Suppressor macrophage treated with lipopolysaccharide for 1 hour (primary cell): ENCODE measurements around the gene SCAANT1.

Source experiments
- DNase-seq, 3 donors: peaks; one replicate each; pipeline ENCODE4 v3.0.0-alpha.2; 2020 to 2022

SCAANT1 gene

DNA sequence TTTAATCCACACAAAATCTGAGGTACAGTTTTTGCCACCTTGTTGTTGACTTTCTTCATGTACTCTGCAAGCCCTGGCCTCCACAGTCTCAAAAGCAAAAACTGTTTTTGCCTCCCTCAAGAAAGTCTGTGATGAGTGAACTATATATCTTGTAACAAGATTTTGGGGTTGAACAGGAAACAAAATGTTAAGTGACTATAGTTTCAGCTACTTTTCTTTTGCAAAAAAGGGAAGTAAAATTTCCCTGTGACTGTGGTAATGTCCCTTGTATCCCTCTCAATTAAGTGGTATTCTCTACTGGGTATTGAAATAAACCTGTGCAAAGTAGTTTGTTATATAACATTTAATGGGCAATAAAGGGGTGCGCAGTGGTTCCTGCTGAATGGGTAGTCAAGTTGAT lies 21.3 kb upstream of the SCAANT1 start:
- DNase-seq: peak; percentile 29 to 75 (median 68)

DNA sequence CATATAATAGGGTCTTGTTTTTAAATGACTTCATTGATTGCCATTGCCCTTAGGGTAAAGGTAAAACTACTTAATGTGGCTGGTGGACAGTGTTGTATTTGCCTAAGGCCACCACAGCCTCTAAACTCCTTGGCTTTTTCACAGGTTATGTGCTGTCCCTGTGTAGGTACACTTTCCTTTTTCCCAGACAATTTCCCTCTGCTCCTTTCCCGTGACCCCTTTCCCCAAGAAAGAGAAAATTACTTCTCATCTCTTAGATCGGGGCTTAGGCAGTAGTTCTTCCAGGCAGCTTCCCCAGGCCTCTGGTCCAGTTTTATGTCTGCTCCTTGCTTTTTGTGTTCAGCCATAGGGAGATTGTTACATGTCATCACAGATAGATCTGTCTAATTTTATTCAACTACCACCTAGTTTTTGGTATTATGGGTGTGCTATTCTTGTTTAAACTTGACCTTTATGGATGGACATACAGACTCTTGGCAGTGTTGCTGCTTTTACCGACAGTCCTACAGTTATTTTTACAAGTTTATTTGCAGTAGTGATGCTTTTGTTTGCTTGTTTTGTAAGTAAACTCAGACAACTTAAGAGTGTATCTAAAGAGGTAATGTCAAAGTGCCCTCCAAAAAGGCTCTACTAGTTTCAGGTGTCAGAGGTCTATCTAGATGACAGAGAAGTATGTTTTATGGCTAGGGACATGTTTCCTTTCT lies 20.5 kb upstream of the SCAANT1 start:
- DNase-seq: no peak

DNA sequence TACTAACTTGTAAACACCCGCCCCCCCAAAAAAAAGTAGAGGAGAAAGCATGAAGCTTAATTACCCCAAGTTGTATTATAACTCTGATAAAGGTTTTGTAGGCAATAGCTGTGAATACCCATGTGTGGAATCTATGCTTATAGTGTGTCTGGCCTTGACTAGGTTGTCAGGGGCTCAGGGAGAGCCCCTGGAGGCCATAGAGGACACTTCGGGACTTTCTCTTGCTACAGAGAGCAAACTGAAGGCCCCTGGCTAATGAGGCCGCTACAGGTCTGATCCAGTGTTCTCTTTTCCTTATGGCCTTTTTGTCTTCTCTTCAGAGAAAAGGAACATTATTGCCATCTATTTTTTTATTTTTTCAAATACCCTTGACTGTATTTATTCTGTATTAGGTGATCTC lies 19.1 kb upstream of the SCAANT1 start:
- no peak for DNase-seq

DNA sequence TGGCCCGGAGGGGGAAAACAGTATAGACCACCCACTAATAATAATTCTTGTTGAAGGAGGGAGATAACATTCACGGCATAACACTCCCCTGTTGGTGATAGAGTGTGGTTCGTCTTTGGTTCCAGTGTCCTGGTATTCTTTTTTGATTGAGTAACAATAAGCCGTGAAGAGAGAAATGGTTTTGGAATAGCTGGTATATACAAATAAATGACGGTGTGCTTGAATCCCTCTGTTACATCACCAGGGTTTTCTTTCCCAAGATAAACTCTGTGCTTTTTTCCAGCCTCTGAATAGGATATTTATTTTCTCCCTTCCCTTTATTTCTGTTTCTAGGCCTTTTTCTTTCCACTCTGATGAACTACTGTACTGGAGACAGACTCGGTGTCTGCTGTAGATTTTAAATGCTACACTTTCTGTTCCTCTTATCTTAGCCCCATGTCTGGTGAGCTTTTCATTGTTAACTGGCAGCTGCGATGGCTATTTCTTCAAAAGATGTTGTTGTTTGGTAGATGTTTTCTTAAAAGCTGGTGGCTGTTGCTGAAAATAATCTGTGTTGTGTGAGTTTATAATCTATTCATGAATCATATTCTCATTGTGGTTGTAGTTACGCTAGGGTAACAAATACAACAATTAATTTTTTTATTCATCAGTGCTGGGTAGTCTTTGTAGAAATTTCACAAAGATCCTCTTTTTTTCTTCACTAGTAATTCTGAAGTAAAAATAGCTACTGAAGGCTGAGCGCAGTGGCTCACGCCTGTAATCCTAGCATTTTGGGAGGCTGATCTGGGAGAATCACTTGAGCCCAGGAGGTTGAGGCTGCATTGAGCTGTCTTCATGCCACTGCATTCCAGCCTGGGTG lies 15.5 kb upstream of the SCAANT1 start:
- DNase-seq: peak; percentile 24 to 54 (median 36)

DNA sequence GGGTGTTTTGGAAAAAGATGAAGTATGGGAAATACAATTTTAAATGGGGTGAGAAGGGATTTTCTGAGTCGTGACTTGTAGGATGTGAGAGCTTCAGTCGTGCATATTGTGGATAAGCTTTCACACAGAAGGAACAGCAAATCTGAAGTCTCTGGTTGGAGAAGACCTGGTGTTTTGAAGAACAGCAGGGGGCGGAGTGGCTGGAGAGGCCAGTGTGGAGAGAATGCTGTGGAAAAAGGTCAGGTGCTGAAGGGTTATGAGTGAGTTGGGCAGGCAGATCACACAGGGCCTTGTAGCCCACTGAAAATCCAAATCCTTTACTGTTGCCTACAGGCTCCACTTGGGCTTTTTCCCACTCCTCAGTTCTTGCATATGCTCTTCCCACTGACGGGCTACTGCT lies 14.1 kb upstream of the SCAANT1 start:
- no peak for DNase-seq

DNA sequence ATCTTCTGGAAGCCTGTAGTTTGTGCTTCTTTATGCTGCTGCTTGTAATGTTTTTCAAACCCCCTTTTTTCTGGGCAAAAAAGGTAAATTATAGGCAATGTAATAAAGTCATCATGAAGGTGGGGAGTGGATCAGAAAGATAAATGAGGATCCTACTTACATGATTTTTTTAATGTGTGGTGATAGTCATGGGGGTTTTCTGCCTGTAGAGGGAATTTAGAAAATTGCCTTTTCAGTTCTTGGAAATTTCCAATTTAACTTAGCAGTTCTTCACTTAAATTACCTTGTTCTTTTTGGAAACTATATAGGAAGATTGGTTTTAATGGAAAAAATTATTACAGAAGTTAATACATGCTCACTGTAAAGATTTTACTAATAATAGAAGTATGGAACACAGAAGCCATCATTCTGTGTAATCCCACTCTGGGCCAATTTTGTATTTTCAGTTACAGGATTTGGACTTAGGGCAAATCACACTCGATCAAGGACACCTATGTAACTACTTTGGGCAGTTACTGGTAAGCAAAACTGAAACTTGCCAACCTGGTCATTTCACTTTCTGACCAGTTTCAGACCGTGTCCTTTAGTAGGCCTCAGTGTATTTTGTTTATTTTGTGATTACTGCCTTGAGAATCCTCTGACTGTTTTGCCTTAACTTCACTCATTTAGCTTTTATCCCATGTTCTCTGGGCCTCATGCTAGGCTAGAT lies 10.5 kb upstream of the SCAANT1 start:
- DNase-seq: peak; percentile 21 to 67 (median 51)

DNA sequence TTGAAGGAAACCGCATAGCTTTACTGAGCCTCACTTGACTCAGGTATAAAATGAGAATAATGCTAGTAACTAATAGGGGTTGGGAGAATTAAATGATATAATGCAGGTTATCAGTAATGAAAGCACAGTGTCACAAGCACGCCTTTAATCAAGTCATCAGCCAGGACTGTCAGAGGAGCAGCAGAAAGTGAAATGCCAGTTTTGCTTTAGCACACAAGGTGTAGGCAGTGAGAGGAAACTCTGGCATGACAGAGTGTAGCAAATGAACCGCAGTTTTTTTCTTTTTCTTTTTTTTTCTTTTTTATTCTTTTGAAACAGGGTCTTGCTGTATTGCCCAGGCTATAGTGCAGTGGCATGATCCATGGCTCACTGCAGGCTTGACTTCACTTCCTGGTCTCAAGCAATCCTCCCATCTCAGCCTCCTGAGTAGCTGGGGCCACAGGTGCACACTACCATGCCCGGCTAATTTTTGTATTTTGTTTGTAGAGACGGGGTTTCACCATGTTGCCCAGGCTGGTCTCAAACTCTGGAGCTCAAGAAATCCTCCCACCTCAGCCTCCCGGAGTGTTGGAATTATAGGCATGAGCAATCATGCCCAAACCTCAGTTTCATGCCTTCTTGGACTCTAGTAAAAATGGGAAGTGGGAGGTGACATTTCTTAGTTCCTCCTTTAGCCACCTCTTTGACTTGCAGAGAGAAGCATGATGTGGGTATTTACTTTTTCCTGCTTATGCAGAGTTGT lies 9.7 kb upstream of the SCAANT1 start:
- DNase-seq: peak; percentile 79 to 92 (median 89)

DNA sequence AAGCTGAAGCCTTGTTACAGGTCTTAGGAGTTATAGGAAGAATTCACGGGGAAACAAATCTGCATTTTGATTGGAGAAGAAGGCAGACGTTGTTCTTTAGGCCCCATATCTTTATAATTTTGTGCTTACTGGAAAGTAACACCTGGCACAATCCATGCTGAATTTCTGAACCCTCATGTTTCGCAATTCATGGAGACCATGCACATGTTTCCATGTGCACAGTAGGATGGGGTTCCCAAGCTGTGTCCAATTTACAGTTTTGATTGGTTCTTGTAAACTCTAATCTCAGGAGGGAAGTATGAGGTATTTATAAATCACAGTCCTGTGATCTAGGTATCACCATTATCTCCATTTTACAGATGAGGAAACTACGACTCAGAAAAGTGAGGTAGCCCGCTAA lies 7.8 kb upstream of the SCAANT1 start:
- DNase-seq: no peak

DNA sequence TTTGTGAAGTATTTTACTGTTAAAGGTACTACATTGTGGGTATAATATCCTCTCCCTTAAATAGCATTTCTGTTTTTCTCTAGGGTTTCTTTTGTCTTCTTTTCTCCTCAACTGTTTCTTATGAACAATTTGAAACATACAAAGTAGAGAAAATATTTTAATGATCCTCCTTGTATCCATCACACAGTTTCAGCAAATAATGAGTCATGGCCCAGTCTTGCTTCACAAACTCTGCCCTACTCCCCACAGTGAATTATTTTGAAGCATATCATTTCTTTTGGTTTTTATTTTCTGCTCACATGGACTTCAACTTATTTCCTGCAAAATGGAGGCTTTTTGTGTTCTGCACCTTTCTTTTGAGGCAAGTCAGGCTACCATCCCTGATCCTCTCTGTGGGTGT lies 6.1 kb upstream of the SCAANT1 start:
- DNase-seq: no peak

DNA sequence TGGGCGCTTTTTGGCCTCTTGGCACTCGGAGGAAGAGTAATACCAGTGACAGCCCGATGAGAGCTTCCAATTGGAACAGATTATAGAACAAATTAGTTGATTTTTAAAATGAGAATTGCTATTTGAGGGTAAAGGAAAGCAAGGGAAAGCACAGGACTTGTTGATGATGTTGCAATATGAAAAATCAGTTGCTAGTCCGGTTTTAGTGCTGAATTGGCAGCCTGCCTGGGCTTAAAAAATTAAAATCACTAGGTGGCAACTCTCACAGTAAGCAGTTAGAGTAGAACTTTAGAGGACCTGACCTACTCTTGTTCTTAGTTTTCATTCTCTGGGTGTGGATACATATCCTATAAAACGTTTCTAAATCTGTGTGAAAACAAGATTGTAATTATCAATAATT lies 2.1 kb upstream of the SCAANT1 start:
- DNase-seq: peak in 2 of 3 donors; percentile 23 to 48

DNA sequence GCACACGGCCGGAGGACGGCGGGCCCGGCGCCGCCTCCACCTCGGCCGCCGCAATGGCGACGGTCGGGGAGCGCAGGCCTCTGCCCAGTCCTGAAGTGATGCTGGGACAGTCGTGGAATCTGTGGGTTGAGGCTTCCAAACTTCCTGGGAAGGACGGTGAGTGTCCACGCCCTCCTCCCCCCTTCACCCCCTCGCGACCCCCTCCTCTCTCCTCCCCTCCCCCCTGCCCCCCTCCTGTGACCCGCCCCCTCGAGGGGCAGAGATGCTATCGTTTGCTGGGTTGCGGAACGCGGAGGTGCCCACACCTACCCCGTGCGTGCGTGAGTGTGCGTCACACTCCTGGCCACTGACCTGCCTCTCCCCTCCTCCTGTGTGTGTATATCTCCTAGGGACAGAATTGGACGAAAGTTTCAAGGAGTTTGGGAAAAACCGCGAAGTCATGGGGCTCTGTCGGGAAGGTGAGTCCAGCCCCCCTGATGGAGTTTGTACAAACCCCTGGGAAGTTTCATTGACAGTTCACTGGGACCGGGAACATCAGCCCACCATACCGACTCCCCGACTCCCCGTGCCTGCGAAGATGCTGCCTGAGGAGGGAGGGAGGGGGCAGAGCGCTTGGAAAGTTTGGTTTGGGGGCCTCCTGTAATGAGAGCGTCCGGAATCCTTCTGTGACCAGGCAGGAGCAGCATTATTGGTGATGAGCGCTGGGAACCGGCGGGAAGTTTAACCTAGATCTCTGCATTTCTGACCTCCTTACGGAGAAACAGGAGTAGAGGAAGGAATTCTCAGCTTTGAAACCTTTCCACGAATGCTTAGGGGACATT lies 795 bp upstream of the SCAANT1 start:
- DNase-seq: peak in 1 of 3 donors; percentile 17

DNA sequence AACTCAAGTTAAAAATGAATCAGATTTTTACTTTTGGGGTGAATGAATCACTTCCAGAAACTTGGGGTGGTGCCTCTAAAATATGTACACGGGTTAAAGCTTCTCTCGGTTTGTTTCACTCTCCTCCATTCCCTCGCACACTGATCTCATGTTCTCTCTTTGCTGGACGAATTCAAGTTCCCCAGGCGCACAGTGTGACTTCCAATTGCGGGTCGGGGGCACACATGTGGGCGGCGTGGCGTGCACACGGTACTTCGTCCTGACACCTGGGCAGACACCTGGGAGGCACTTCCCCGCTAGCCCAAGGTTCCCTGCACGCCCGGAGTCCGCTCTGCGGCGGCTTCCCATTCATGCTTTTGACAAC lies 692 bp downstream of the SCAANT1 start:
- peak; percentile 16 to 36 (median 30) for DNase-seq

DNA sequence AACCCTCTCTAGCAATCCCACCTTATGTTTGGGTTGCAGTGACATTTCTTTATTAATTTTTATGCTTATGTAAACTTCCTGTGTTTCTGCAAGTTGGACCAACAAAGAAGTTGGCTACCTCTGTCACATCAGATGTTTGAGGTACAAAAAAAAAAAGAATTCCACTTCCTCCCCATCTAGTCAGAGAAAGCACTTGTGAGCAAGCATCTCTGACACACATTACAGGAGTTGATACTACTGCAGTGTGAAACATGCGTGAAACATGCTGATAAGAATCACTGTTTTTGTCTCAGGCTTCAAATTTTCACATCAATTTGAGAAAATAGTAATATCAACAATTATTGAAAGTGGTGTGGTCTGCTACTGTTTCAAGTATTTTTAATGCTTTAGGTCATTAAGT lies 1.3 kb downstream of the SCAANT1 start:
- no peak for DNase-seq

DNA sequence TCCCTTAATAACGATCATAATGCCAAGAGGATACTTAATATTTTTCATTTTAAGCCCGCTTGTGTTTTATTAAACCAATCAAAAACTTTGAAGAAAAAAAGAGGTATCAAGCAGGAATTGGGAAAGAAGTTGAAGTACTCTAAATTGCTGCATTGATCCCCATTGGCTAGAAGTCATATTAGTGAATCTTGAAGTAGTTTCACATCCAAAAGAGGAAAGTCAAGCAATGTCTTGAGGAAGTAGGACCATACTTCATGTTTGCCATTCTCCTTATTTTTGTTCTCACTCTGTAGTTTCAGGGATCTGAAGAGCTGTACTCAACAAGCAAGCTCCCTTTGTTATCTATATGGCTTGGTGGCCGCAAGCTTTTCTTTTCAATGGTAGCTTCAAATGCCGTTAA lies 2.2 kb downstream of the SCAANT1 start:
- peak in 1 of 3 donors; percentile 29 for DNase-seq

DNA sequence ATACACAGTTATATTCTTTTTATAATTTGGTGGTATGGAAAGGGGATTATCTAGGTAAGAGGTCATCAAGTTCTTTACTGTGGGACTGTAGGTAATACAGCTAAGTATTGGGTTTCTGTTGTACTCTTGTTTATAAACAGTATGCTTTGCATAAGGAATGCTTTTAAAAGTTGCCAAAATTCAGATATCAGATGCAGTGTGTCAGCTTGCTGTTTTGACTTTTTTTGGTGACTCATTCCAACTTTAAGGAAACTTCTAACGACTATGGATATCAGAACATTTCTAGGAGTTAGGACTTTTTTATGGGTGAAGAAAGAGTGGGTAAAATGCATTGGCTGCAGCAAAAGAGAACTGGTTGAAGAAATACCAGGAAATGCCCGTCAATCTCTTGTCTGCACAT lies 2.8 kb downstream of the SCAANT1 start:
- DNase-seq: no peak

DNA sequence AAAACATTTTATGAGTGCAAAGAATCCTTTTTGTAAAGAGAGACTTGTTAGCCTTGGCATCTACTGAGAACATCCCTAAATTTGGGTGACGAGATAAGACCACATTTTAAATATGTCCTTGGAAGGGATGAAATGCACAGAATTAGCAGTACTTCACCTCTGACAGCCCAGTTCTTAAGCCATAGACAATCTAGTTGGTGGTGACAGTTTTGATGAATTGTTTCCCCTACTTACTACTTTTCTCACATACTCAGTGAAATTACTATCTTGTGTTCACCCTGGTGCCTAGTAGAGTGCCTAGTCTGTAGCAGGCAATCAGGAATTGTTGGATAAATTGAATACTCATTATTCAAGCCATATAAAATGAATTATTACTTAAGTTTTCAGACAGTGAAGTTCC lies 3.4 kb downstream of the SCAANT1 start:
- DNase-seq: no peak

DNA sequence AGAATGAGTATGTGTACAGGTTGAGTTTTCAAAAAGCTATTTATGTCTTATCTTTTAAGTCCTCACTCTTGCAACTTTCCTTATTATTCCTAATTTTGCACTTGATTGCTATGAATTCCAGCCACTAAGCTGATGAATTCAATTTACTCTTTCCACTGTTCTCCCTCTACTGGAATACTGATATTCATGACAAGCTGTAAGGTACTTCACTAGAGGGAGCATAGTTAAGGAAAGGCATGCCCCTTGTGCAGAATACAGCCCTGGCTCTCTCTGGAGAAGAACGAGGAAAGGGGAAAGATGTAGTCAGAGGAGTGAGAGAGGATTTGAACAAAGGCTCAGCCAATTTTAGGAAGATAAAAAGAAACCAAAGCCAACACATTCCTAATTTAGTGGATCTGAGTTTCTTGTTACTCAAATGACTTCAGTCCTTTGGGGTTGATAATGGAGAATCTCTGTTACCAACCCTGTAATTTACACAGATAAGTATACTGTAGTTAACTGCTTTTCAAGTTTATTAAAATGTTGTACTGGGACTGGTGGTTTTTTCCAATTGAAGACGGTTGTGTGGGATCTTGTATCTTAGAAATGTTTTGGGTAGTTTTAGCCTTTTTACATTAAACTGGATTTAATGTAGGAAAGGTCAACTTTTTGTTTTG lies 4.0 kb downstream of the SCAANT1 start:
- DNase-seq: no peak

DNA sequence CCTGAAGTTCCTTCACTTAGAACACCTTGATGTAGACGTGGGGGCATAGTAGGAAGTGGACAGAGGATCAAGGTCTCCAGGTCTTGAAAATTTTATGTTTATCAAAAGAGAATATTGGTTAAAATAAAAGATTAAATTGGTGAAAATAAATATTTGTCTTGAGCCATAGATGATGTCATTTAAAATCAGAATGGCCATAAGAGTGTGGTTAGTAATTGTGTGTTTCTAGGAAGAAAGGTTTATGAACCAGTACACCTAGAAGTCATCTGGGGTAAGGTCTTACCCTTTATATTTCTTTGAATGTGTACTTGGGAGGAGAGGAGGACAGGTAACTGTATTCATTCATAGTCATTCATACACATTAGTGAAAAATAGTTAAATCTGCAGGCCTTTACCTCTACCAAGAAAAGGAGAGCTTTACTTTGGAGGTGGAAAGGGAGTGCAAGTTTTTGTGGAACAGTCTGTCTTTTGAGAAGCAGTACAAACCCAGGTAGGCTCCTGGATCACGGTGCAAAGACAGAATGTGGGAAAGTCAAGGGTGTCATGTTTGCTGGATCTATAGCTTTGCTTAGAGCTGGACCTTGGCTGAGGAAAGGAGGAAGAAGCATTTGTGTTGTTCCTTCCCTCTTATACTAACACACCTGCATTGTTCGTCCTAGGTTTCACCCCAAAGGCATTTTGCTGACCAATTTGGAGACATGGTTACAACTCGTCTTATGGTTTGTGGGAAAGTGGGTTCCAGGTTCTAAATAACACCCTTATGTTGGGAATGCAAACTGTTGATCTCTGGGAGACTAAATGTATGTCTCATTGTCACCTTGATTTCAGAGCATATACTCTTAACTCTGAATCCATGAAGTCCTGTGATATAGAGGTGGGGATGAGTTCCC lies 6.2 kb downstream of the SCAANT1 start:
- no peak for DNase-seq

DNA sequence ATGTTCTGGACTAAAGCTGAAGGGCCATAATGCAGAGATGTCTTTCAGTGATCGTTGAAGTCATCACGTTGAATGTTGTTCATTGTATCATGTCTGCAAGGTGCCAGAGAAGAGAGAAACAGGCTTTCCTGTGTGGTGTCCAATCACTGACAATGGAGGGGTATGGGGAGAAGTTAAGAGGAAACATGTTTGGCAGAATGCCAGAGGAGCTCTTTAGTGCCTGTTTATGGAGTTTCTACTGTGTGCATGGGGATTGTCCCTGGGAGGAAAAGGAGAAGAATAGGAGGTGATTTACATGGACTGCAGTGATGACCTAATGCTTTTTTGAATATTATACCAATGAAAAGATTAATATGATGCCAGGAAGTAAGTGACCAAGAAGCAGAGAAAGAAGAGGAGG lies 11.7 kb downstream of the SCAANT1 start:
- DNase-seq: peak; percentile 83 to 88 (median 83)

DNA sequence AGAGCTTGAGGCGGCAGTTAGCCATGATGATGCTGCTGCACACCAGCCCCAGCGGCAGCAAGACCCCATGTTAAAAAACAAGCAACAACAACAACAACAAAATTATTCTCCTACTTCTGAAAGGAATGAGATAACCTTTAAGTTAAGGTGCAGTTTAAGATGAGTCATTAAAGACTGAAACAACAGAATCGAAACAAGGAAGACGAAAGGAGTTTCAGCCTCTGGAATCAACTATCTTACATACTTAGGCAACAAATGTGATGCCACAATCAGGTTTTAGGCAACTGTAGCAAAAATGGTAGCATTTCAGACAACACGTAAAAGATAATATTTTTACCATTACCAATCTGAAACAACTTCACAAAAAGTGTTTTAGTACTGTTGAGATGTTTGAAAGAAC lies 12.2 kb downstream of the SCAANT1 start:
- DNase-seq: no peak
